Nephron (organoid): ENCODE results near the gene MC4R.

Source experiments
- H3K27ac Mint-ChIP-seq, 3 experiments: 2 replicates each; pipeline ENCODE4 v1.8.0; 2020; ENCODE audit warnings: mixed read lengths in 3 of 3, mild to moderate bottlenecking in 2 of 3, moderate library complexity in 1 of 3
- H3K27me3 Mint-ChIP-seq: 2 replicates; pipeline ENCODE4 v1.8.0; 2021; ENCODE audit warnings: low read depth, mild to moderate bottlenecking, moderate library complexity, mixed read lengths
- H3K36me3 Mint-ChIP-seq: 2 replicates; pipeline ENCODE4 v1.8.0; 2020; ENCODE audit warnings: low read depth, mixed read lengths
- H3K4me1 Mint-ChIP-seq: 2 replicates; pipeline ENCODE4 v1.8.0; 2020; ENCODE audit warnings: mixed read lengths
- H3K4me3 Mint-ChIP-seq, 3 experiments: 2 replicates each; pipeline ENCODE4 v1.8.0; 2020; ENCODE audit warnings: mild to moderate bottlenecking in 3 of 3, mixed read lengths in 3 of 3, moderate library complexity in 2 of 3
- H3K9me3 Mint-ChIP-seq: 2 replicates; pipeline ENCODE4 v1.8.0; 2020; ENCODE audit warnings: mixed read lengths
- CTCF ChIP-seq, 3 experiments: fragments of 200-600 bp; sonication (generic); IDR thresholded peaks; one replicate each; pipeline ENCODE4 v1.5.0; 2021; ENCODE audit warnings: antibody characterized with exemption in 3 of 3; ENCODE audit not compliant: unreplicated experiment in 3 of 3

The MC4R gene

GRCh38 chr18:60406721-60407120 is 34.1 kb upstream of the MC4R start:
- Mint-ChIP-seq H3K36me3 (no peaks in the 10 kb centered on the region), H3K27ac (no peak overlapping the region), H3K4me1 (peaks cover 5% of the 10 kb centered on the region), H3K9me3 (no peaks in the 10 kb centered on the region), H3K4me3 (no peak overlapping the region), H3K27me3 (no peaks in the 10 kb centered on the region)
- no peak for TF ChIP-seq CTCF (IDR thresholded peaks at IDR 0.05; ENCODE audit: unreplicated experiment in 3 of 3)

GRCh38 chr18:60404486-60405085 is 32.0 kb upstream of the MC4R start:
- Mint-ChIP-seq H3K27ac (no peak overlapping the region), H3K4me1 (peaks cover 5% of the 10 kb centered on the region), H3K9me3 (no peaks in the 10 kb centered on the region), H3K36me3 (no peaks in the 10 kb centered on the region), H3K27me3 (no peaks in the 10 kb centered on the region), H3K4me3 (no peak overlapping the region)
- TF ChIP-seq CTCF (IDR thresholded peaks at IDR 0.05; ENCODE audit: unreplicated experiment in 3 of 3) = no peak

GRCh38 chr18:60401346-60401745 is 28.8 kb upstream of the MC4R start:
- Mint-ChIP-seq H3K4me3 (no peak overlapping the region), H3K4me1 (no peaks in the 10 kb centered on the region), H3K27ac (no peak overlapping the region), H3K27me3 (no peaks in the 10 kb centered on the region), H3K9me3 (no peaks in the 10 kb centered on the region), H3K36me3 (no peaks in the 10 kb centered on the region)
- no peak for TF ChIP-seq CTCF (IDR thresholded peaks at IDR 0.05; ENCODE audit: unreplicated experiment in 3 of 3)

GRCh38 chr18:60391571-60392226 is 19.1 kb upstream of the MC4R start:
- Mint-ChIP-seq H3K27ac (no peak overlapping the region), H3K9me3 (no peaks in the 10 kb centered on the region), H3K4me3 (no peak overlapping the region), H3K27me3 (no peaks in the 10 kb centered on the region), H3K36me3 (no peaks in the 10 kb centered on the region), H3K4me1 (no peaks in the 10 kb centered on the region)
- TF ChIP-seq CTCF (IDR thresholded peaks at IDR 0.05; ENCODE audit: unreplicated experiment in 3 of 3) = no peak

DNA sequence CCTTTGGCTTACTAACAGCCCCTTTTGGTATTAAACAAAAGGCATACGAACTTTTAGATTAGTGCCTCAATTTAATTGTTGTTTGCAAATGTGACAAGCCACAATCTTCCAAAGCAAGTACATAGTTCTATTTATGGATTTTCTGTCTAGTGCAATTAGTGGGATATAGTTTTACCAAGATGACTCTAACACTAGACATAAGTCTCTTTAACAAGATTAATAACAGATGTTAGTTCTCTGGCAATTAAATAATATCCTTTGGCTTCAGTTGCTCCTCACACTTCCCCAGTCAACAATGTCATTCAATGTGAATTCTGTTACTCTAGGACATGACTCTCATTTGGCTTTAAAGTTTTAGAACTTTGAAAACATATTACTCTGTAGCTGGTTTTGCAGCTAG is 16.7 kb upstream of the MC4R start:
- Mint-ChIP-seq H3K9me3 (no peaks in the 10 kb centered on the region), H3K4me3 (no peak overlapping the region), H3K27ac (no peak overlapping the region), H3K36me3 (no peaks in the 10 kb centered on the region), H3K4me1 (no peaks in the 10 kb centered on the region), H3K27me3 (no peaks in the 10 kb centered on the region)
- TF ChIP-seq CTCF (IDR thresholded peaks at IDR 0.05; ENCODE audit: unreplicated experiment in 3 of 3) = no peak

GRCh38 chr18:60385693-60386092 is 13.1 kb upstream of the MC4R start:
- Mint-ChIP-seq H3K4me3 (no peak overlapping the region), H3K9me3 (no peaks in the 10 kb centered on the region), H3K27ac (no peak overlapping the region), H3K36me3 (no peaks in the 10 kb centered on the region), H3K27me3 (no peaks in the 10 kb centered on the region), H3K4me1 (no peaks in the 10 kb centered on the region)
- no peak for TF ChIP-seq CTCF (IDR thresholded peaks at IDR 0.05; ENCODE audit: unreplicated experiment in 3 of 3)
